HEK293T (cell line): Measurements from ENCODE around the gene CNNM4.

Experiments
- BHLHE40 ChIP-seq: fragments of 450-650 bp; IDR thresholded peaks from 2 replicates; pipeline ENCODE4 v1.6.1; 2016; ENCODE audit warnings: mild to moderate bottlenecking, moderate library complexity, borderline replicate concordance
- CTBP1 ChIP-seq: fragments of 450-650 bp; IDR thresholded peaks from 2 replicates; pipeline ENCODE4 v1.6.1; 2016; ENCODE audit warnings: borderline replicate concordance
- ELF4 ChIP-seq: fragments of 450-650 bp; IDR thresholded peaks from 2 replicates; pipeline ENCODE4 v1.6.1; 2017; ENCODE audit warnings: antibody characterized with exemption
- FOXA1 ChIP-seq: fragments of 450-650 bp; IDR thresholded peaks from 2 replicates; pipeline ENCODE4 v1.6.1; 2016; ENCODE audit warnings: mild to moderate bottlenecking
- FOXK2 ChIP-seq: fragments of 450-650 bp; IDR thresholded peaks from 2 replicates; pipeline ENCODE4 v1.6.1; 2016; ENCODE audit warnings: mild to moderate bottlenecking
- FOXM1 ChIP-seq: fragments of 450-650 bp; IDR thresholded peaks from 2 replicates; pipeline ENCODE4 v1.6.1; 2017; ENCODE audit warnings: mild to moderate bottlenecking, borderline replicate concordance
- HDGF ChIP-seq: fragments of 450-650 bp; IDR thresholded peaks from 2 replicates; pipeline ENCODE4 v1.6.1; 2017; ENCODE audit warnings: antibody characterized with exemption, borderline replicate concordance
- LEF1 ChIP-seq: fragments of 450-650 bp; IDR thresholded peaks from 2 replicates; pipeline ENCODE4 v1.6.1; 2017; ENCODE audit warnings: mild to moderate bottlenecking, borderline replicate concordance
- NFRKB ChIP-seq: fragments of 450-650 bp; IDR thresholded peaks from 2 replicates; pipeline ENCODE4 v1.6.1; 2016; ENCODE audit warnings: mild to moderate bottlenecking, moderate library complexity
- PKNOX1 ChIP-seq: fragments of 450-650 bp; IDR thresholded peaks from 2 replicates; pipeline ENCODE4 v1.6.1; 2016
- SP1 ChIP-seq: fragments of 450-650 bp; IDR thresholded peaks from 2 replicates; pipeline ENCODE4 v1.6.1; 2017
- SUZ12 ChIP-seq: fragments of 450-650 bp; IDR thresholded peaks from 2 replicates; pipeline ENCODE4 v1.6.1; 2016; ENCODE audit warnings: mild to moderate bottlenecking
- TARDBP ChIP-seq: fragments of 450-650 bp; IDR thresholded peaks from 2 replicates; pipeline ENCODE4 v1.6.1; 2016
- ZNF384 ChIP-seq: fragments of 450-650 bp; IDR thresholded peaks from 2 replicates; pipeline ENCODE4 v1.6.1; 2016

- TF ChIP-seq BHLHE40 (no peak), FOXK2 (no peak), FOXM1 (no peak), HDGF (no peak), SUZ12 (no peak), ELF4 (no peak), LEF1 (no peak), CTBP1 (no peak), ZNF384 (no peak), TARDBP (no peak), NFRKB (no peak), SP1 (no peak), PKNOX1 (no peak), FOXA1 (no peak)
These were observed 71.7 kb downstream of the CNNM4 start for GRCh38 chr2:96832408-96832753.
